HG03457 (cell line): Measurements from ENCODE around the gene GNAZ.

Experiments used
- ATAC-seq: cut with Tn5 transposase; IDR thresholded peaks from one replicate; pipeline ENCODE4 v1.9.1; 2021; ENCODE audit warnings: moderate number of reproducible peaks; ENCODE audit not compliant: unreplicated experiment

Gene GNAZ

GRCh38 chr22:23105304-23105703 lies 35.0 kb downstream of the GNAZ start:
- ATAC-seq = no peak

GRCh38 chr22:23105919-23106318 lies 35.6 kb downstream of the GNAZ start:
- no peak for ATAC-seq

- no peak for ATAC-seq
Observed at GRCh38 chr22:23106344-23106743, 36.0 kb downstream of the GNAZ start.

GRCh38 chr22:23106906-23107367 lies 36.6 kb downstream of the GNAZ start:
- no peak for ATAC-seq

GRCh38 chr22:23107487-23108248 lies 37.3 kb downstream of the GNAZ start:
- no peak for ATAC-seq

GRCh38 chr22:23108249-23109078 lies 38.1 kb downstream of the GNAZ start:
- no peak for ATAC-seq

GRCh38 chr22:23109079-23109347 lies 38.7 kb downstream of the GNAZ start:
- no peak for ATAC-seq

GRCh38 chr22:23109441-23109978 lies 39.2 kb downstream of the GNAZ start:
- no peak for ATAC-seq

- ATAC-seq = no peak
Observed at GRCh38 chr22:23110190-23110921, 40.0 kb downstream of the GNAZ start.

GRCh38 chr22:23110922-23111527 lies 40.7 kb downstream of the GNAZ start:
- no peak for ATAC-seq

- ATAC-seq = no peak
Observed at GRCh38 chr22:23112472-23113012, 42.2 kb downstream of the GNAZ start.

GRCh38 chr22:23113067-23113846 lies 42.9 kb downstream of the GNAZ start:
- no peak for ATAC-seq

GRCh38 chr22:23113847-23114720 lies 43.8 kb downstream of the GNAZ start:
- ATAC-seq = no peak

GRCh38 chr22:23114721-23115020 lies 44.4 kb downstream of the GNAZ start:
- ATAC-seq = no peak

- ATAC-seq = no peak
Observed at GRCh38 chr22:23115369-23115768, 45.0 kb downstream of the GNAZ start.

- no peak for ATAC-seq
Observed at GRCh38 chr22:23115825-23116494, 45.6 kb downstream of the GNAZ start.

GRCh38 chr22:23116506-23117263 lies 46.4 kb downstream of the GNAZ start:
- no peak for ATAC-seq

- no peak for ATAC-seq
Observed at GRCh38 chr22:23117275-23117674, 47.0 kb downstream of the GNAZ start.
